ENCODE data around the gene IRAK1. TPM values are rescaled to one million over a fixed set of nuclear protein-coding genes. Genes with fewer than 3 reads are reported as not detected.
A peak's percentile ranks its signal among the peaks of the same experiment; 100 is the strongest.

IRAK1 gene
- total RNA-seq, 1 donor = 99.5 TPM

DNA sequence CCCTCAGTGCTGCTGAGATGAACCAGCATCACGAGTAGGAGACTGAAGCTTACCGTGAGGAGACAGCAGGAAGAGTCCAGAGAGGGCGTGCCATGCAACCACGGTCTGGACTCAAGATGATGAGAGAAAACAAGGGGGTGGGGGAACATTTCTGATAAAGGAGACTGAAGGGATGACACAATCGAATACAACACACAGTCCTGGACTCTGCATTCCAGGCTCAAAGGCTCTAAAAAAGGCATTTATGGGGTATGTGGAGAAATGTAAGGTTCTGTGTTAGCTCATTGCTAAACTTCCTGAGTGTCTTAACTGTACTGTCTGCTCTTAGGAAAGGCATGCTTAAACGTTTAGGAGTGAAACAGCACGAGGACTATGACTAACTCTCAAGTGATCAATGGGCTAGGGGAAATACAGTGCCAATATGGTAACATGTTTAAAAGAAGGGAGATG, 20.6 kb upstream of the IRAK1 start:
- DNase-seq (ENCODE audit: insufficient read length, low spot score, missing footprints) = no peak
- H3K27me3 ChIP-seq (ENCODE audit: insufficient read depth, low read length) = peaks cover 10% of the 10 kb centered on the region
- H3K36me3 ChIP-seq (ENCODE audit: insufficient read depth, low read length) = no peaks in the 10 kb centered on the region
- H3K79me2 ChIP-seq (ENCODE audit: insufficient read depth, low read length) = peaks cover 48% of the 10 kb centered on the region
- H3K4me1 ChIP-seq (ENCODE audit: insufficient read depth, low read length) = peaks cover 47% of the 10 kb centered on the region
- peaks cover 4% of the 10 kb centered on the region for H4K20me1 ChIP-seq (ENCODE audit: insufficient read depth, low read length)
- no peaks in the 10 kb centered on the region for H3K9me3 ChIP-seq (ENCODE audit: low read depth, low read length)
- TF ChIP-seq, protein P1, sequence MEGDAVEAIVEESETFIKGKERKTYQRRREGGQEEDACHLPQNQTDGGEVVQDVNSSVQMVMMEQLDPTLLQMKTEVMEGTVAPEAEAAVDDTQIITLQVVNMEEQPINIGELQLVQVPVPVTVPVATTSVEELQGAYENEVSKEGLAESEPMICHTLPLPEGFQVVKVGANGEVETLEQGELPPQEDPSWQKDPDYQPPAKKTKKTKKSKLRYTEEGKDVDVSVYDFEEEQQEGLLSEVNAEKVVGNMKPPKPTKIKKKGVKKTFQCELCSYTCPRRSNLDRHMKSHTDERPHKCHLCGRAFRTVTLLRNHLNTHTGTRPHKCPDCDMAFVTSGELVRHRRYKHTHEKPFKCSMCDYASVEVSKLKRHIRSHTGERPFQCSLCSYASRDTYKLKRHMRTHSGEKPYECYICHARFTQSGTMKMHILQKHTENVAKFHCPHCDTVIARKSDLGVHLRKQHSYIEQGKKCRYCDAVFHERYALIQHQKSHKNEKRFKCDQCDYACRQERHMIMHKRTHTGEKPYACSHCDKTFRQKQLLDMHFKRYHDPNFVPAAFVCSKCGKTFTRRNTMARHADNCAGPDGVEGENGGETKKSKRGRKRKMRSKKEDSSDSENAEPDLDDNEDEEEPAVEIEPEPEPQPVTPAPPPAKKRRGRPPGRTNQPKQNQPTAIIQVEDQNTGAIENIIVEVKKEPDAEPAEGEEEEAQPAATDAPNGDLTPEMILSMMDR (IDR thresholded peaks at IDR 0.05; ENCODE audit: extremely low read depth, low read depth, low read length) = no peak
- no peak overlapping the region for H3K4me3 ChIP-seq (ENCODE audit: insufficient read depth, low read length)
- H2AFZ ChIP-seq (ENCODE audit: low read length) = no peak overlapping the region
- peak overlapping the region; percentile 85 for H3K27ac ChIP-seq (ENCODE audit: low read depth, low read length)
- peak overlapping the region; percentile 5 for H3K4me2 ChIP-seq (ENCODE audit: insufficient read depth, low read length)

- no peak for DNase-seq (ENCODE audit: insufficient read length, low spot score, missing footprints)
- peaks cover 48% of the 10 kb centered on the region for H3K79me2 ChIP-seq (ENCODE audit: insufficient read depth, low read length)
These were observed 19.9 kb upstream of the IRAK1 start for GRCh38 chrX:154039577-154039976.

GRCh38 chrX:154038656-154039055, 19.0 kb upstream of the IRAK1 start:
- TF ChIP-seq, protein P1 (IDR thresholded peaks at IDR 0.05; ENCODE audit: extremely low read depth, low read depth, low read length) = no peak
- H3K79me2 ChIP-seq (ENCODE audit: insufficient read depth, low read length) = peaks cover 53% of the 10 kb centered on the region
- H3K9me3 ChIP-seq (ENCODE audit: low read depth, low read length) = no peaks in the 10 kb centered on the region

More at GRCh38 chrX:154039577-154039976, 19.9 kb upstream of the IRAK1 start:
- Histone ChIP-seq H3K4me2 (ENCODE audit: insufficient read depth, low read length) (peak overlapping the region; percentile 5), H3K36me3 (ENCODE audit: insufficient read depth, low read length) (peaks cover 4% of the 10 kb centered on the region), H3K9me3 (ENCODE audit: low read depth, low read length) (no peaks in the 10 kb centered on the region), H2AFZ (ENCODE audit: low read length) (no peak overlapping the region), H4K20me1 (ENCODE audit: insufficient read depth, low read length) (peaks cover 6% of the 10 kb centered on the region), H3K27me3 (ENCODE audit: insufficient read depth, low read length) (peaks cover 10% of the 10 kb centered on the region), H3K4me3 (ENCODE audit: insufficient read depth, low read length) (no peak overlapping the region), H3K4me1 (ENCODE audit: insufficient read depth, low read length) (peaks cover 47% of the 10 kb centered on the region), H3K27ac (ENCODE audit: low read depth, low read length) (peak overlapping the region; percentile 85)
- TF ChIP-seq, protein P1 (IDR thresholded peaks at IDR 0.05; ENCODE audit: extremely low read depth, low read depth, low read length) = no peak

DNA sequence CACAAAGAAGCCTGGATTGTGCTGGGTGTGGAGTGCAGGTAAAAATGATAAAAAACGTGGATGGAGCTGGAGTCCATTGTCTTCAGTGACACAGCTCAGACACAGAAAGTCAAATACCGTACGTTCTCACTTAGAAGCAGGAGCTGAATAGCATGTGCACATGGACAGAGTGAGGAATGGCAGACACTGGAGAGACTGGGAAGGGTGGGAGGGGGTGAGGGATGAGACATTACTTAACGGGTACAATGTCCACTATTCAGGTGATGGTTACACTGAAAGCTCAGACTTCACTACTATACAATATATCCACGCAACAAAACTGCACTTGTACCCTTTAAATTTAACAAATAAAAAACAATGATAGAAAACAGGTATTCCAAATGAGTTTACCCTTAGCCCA, 18.1 kb upstream of the IRAK1 start:
- Histone ChIP-seq H4K20me1 (ENCODE audit: insufficient read depth, low read length) (peaks cover 20% of the 10 kb centered on the region), H3K4me2 (ENCODE audit: insufficient read depth, low read length) (no peak overlapping the region), H3K4me1 (ENCODE audit: insufficient read depth, low read length) (peaks cover 31% of the 10 kb centered on the region), H3K9me3 (ENCODE audit: low read depth, low read length) (no peaks in the 10 kb centered on the region), H2AFZ (ENCODE audit: low read length) (no peak overlapping the region), H3K27me3 (ENCODE audit: insufficient read depth, low read length) (peaks cover 9% of the 10 kb centered on the region), H3K79me2 (ENCODE audit: insufficient read depth, low read length) (peaks cover 62% of the 10 kb centered on the region), H3K4me3 (ENCODE audit: insufficient read depth, low read length) (no peak overlapping the region), H3K27ac (ENCODE audit: low read depth, low read length) (no peak overlapping the region), H3K36me3 (ENCODE audit: insufficient read depth, low read length) (peaks cover 4% of the 10 kb centered on the region)
- DNase-seq (ENCODE audit: insufficient read length, low spot score, missing footprints) = no peak
- TF ChIP-seq, protein P1 (IDR thresholded peaks at IDR 0.05; ENCODE audit: extremely low read depth, low read depth, low read length) = no peak

More at GRCh38 chrX:154038656-154039055, 19.0 kb upstream of the IRAK1 start:
- Histone ChIP-seq H3K36me3 (ENCODE audit: insufficient read depth, low read length) (peaks cover 4% of the 10 kb centered on the region), H3K27me3 (ENCODE audit: insufficient read depth, low read length) (peaks cover 10% of the 10 kb centered on the region), H3K4me1 (ENCODE audit: insufficient read depth, low read length) (peaks cover 40% of the 10 kb centered on the region), H4K20me1 (ENCODE audit: insufficient read depth, low read length) (peaks cover 15% of the 10 kb centered on the region), H3K27ac (ENCODE audit: low read depth, low read length) (peak overlapping the region; percentile 85), H2AFZ (ENCODE audit: low read length) (no peak overlapping the region), H3K4me2 (ENCODE audit: insufficient read depth, low read length) (no peak overlapping the region), H3K4me3 (ENCODE audit: insufficient read depth, low read length) (no peak overlapping the region)
- DNase-seq (ENCODE audit: insufficient read length, low spot score, missing footprints) = no peak
